IPS-NIHi7 (cell line): ENCODE measurements around the gene LATS1.
"Not testable (repeated sequence)": the region's sequence is repeated elsewhere in the genome, so short reads cannot be mapped to it uniquely, and the experiment has no call there.

ENCODE experiments used
- DNase-seq: peaks from one replicate; pipeline ENCODE4 v3.0.0; 2012; ENCODE audit warnings: mixed read lengths; ENCODE audit errors: extremely low spot score

LATS1 gene

GRCh38 chr6:149717588-149718458 is at the start of gene LATS1:
Gene LATS1, minus strand, starts transcription at chr6:149718101. Its CDS starts 15,975 bp downstream, at chr6:149702126.
- DNase-seq = peak; percentile 85

- DNase-seq = no peak
These were observed 48.4 kb upstream of the LATS1 start for GRCh38 chr6:149766156-149766769.

GRCh38 chr6:149763866-149764265 is 46.0 kb upstream of the LATS1 start:
- DNase-seq = no peak

- no peak for DNase-seq
These were observed 43.5 kb upstream of the LATS1 start for GRCh38 chr6:149761438-149761837.

- no peak for DNase-seq
These were observed 38.3 kb upstream of the LATS1 start for GRCh38 chr6:149756261-149756636.

GRCh38 chr6:149755300-149756260 is 37.7 kb upstream of the LATS1 start:
- DNase-seq = no peak

GRCh38 chr6:149754548-149754947 is 36.6 kb upstream of the LATS1 start:
- DNase-seq = no peak

GRCh38 chr6:149753374-149753637 is 35.4 kb upstream of the LATS1 start:
- not testable (repeated sequence) for DNase-seq

- no peak for DNase-seq
These were observed 34.9 kb upstream of the LATS1 start for GRCh38 chr6:149752600-149753373.

- DNase-seq = not testable (repeated sequence)
These were observed 34.0 kb upstream of the LATS1 start for GRCh38 chr6:149751920-149752319.

- no peak for DNase-seq
These were observed 33.3 kb upstream of the LATS1 start for GRCh38 chr6:149751239-149751638.

- DNase-seq = peak; percentile 74
These were observed 32.3 kb upstream of the LATS1 start for GRCh38 chr6:149750136-149750609.

GRCh38 chr6:149749594-149750135 is 31.8 kb upstream of the LATS1 start, which contains the start of gene PCMT1:
Gene PCMT1, plus strand, starts transcription at chr6:149749741. Its CDS starts 161 bp downstream, at chr6:149749902.
- peak; percentile 95 for DNase-seq

- DNase-seq = not testable (repeated sequence)
These were observed 31.2 kb upstream of the LATS1 start for GRCh38 chr6:149749082-149749593.

GRCh38 chr6:149746147-149746946 is 28.4 kb upstream of the LATS1 start, which contains the start of gene NUP43:
Gene NUP43, minus strand, starts transcription at chr6:149746529. Its CDS starts 34 bp downstream, at chr6:149746495.
- DNase-seq = peak; percentile 89

GRCh38 chr6:149745252-149745651 is 27.4 kb upstream of the LATS1 start:
- DNase-seq = not testable (repeated sequence)

GRCh38 chr6:149734915-149735314 is 17.0 kb upstream of the LATS1 start:
- DNase-seq = no peak

- DNase-seq = no peak
These were observed 15.3 kb upstream of the LATS1 start for GRCh38 chr6:149733089-149733720.

- no peak for DNase-seq
These were observed 11.9 kb upstream of the LATS1 start for GRCh38 chr6:149729824-149730223.
